SHP77 (cell line): ENCODE data around the gene ELOVL7.
"Not testable (repeated sequence)": the region's sequence is repeated elsewhere in the genome, so short reads cannot be mapped to it uniquely, and the experiment has no call there.

Experiments
- DNase-seq, 2 experiments: peaks; one replicate each; lab custom pipeline; 2025; lab: John Stamatoyannopoulos, UW

Gene ELOVL7

GRCh38 chr5:60830581-60831127 is 13.4 kb downstream of the ELOVL7 start:
- DNase-seq, result no peak

GRCh38 chr5:60829490-60830266 is 14.4 kb downstream of the ELOVL7 start:
- no peak for DNase-seq

- no peak for DNase-seq
These were observed 16.9 kb downstream of the ELOVL7 start for GRCh38 chr5:60827201-60827600.

GRCh38 chr5:60826653-60827052 is 17.4 kb downstream of the ELOVL7 start:
- DNase-seq, result no peak

GRCh38 chr5:60823574-60823973 is 20.5 kb downstream of the ELOVL7 start:
- DNase-seq, result no peak

GRCh38 chr5:60822285-60822556 is 21.8 kb downstream of the ELOVL7 start:
- no peak for DNase-seq

- no peak for DNase-seq
These were observed 22.4 kb downstream of the ELOVL7 start for GRCh38 chr5:60821488-60822284.

- DNase-seq, result no peak
These were observed 23.2 kb downstream of the ELOVL7 start for GRCh38 chr5:60820593-60821487.

- not testable (repeated sequence) for DNase-seq
These were observed 27.9 kb downstream of the ELOVL7 start for GRCh38 chr5:60816138-60816537.

GRCh38 chr5:60814498-60814897 is 29.6 kb downstream of the ELOVL7 start:
- DNase-seq, result no peak

- DNase-seq, result no peak
These were observed 31.6 kb downstream of the ELOVL7 start for GRCh38 chr5:60812426-60812825.

GRCh38 chr5:60811105-60811504 is 33.0 kb downstream of the ELOVL7 start:
- no peak for DNase-seq

GRCh38 chr5:60810438-60811085 is 33.5 kb downstream of the ELOVL7 start:
- no peak for DNase-seq

- DNase-seq, result no peak
These were observed 34.1 kb downstream of the ELOVL7 start for GRCh38 chr5:60809891-60810425.

- DNase-seq, result no peak
These were observed 37.4 kb downstream of the ELOVL7 start for GRCh38 chr5:60806591-60807243.

- no peak for DNase-seq
These were observed 38.6 kb downstream of the ELOVL7 start for GRCh38 chr5:60805463-60805862.

GRCh38 chr5:60803712-60804111 is 40.4 kb downstream of the ELOVL7 start:
- no peak for DNase-seq

GRCh38 chr5:60802986-60803385 is 41.1 kb downstream of the ELOVL7 start:
- no peak for DNase-seq

GRCh38 chr5:60802226-60802625 is 41.8 kb downstream of the ELOVL7 start:
- no peak for DNase-seq

- DNase-seq, result no peak
These were observed 46.5 kb downstream of the ELOVL7 start for GRCh38 chr5:60797482-60798153.
